K562 (cell line): ENCODE data around the gene ARHGEF9. TPM values are rescaled to one million over a fixed set of nuclear protein-coding genes. Genes with fewer than 3 reads are reported as not detected.

Source experiments
- CBFB ChIP-seq: sonication (generic); formaldehyde crosslinking; IDR thresholded peaks from 2 replicates; pipeline ENCODE4 v1.4.0; 2020; ENCODE audit warnings: mild to moderate bottlenecking, missing genetic modification reagents
- polyA plus RNA-seq, 8 experiments: library from polyadenylated mRNA; depleted of rRNA in 4 of 8; stranded (reverse) in 5 of 8; unstranded in 3 of 8; fragments of >200 nt; fragmentation: Nextera tagmentation in 2 of 8; fragmentation: Illumina TruSeq in 1 of 8; extraction: Ambion mirVana in 2 of 8; extraction: Trizol in 1 of 8; gene quantifications; 2 replicates each; pipeline versions ENCODE4 v1.2.1 to v1.2.3, GENCODE V29; 2011 to 2014; ENCODE audit warnings: inconsistent platforms in 1 of 8, missing spikeins in 1 of 8
- total RNA-seq, 7 experiments: library from RNA; depleted of rRNA in 6 of 7; stranded (reverse); fragments of >200 nt in 6 of 7; fragmentation: Illumina TruSeq in 2 of 7; extraction: Trizol in 2 of 7; gene quantifications; 2 replicates each; pipeline versions ENCODE4 v1.2.1 to v1.2.3, GENCODE V29; 2011 to 2021; ENCODE audit warnings: low replicate concordance in 1 of 7
- TF ChIP-seq, protein P1 (sequence below), 2 experiments: fragments of 450-650 bp in 1 of 2; sonication (generic) in 1 of 2; formaldehyde crosslinking in 1 of 2; IDR thresholded peaks; 2 replicates each; pipeline versions ENCODE4 v1.7.1 to v1.9.0; 2016 to 2022; ENCODE audit warnings: inconsistent platforms in 1 of 2, mild to moderate bottlenecking in 1 of 2, missing genetic modification reagents in 1 of 2

ARHGEF9 gene
- total and polyA plus RNA-seq, 9 of the 15 experiments (the other 6 are each of a cell fraction or from before 2014, with no cell fraction given), result 0.09 to 0.24 (median 0.15) TPM; not detected in 2

DNA sequence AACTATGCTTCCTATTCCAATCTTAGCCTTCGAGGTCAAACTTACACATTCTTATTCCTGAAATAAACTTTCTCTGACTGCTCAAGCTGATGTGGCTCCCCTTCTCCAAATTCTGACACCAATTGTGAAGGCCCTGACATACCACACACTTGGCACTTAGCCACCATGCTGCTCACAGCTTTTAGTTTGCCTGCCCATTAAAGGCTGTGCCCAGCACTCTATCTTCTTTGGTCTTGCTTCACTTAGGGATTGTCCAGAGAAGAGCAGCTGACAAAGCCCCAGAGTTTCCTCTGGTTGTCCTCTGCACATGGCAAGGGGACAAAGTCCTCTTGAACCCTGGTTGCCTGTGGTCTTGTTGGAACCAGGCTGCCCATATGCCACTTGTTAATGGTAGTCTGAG, 126.1 kb downstream of the ARHGEF9 start (continued):
- TF ChIP-seq, protein P1, sequence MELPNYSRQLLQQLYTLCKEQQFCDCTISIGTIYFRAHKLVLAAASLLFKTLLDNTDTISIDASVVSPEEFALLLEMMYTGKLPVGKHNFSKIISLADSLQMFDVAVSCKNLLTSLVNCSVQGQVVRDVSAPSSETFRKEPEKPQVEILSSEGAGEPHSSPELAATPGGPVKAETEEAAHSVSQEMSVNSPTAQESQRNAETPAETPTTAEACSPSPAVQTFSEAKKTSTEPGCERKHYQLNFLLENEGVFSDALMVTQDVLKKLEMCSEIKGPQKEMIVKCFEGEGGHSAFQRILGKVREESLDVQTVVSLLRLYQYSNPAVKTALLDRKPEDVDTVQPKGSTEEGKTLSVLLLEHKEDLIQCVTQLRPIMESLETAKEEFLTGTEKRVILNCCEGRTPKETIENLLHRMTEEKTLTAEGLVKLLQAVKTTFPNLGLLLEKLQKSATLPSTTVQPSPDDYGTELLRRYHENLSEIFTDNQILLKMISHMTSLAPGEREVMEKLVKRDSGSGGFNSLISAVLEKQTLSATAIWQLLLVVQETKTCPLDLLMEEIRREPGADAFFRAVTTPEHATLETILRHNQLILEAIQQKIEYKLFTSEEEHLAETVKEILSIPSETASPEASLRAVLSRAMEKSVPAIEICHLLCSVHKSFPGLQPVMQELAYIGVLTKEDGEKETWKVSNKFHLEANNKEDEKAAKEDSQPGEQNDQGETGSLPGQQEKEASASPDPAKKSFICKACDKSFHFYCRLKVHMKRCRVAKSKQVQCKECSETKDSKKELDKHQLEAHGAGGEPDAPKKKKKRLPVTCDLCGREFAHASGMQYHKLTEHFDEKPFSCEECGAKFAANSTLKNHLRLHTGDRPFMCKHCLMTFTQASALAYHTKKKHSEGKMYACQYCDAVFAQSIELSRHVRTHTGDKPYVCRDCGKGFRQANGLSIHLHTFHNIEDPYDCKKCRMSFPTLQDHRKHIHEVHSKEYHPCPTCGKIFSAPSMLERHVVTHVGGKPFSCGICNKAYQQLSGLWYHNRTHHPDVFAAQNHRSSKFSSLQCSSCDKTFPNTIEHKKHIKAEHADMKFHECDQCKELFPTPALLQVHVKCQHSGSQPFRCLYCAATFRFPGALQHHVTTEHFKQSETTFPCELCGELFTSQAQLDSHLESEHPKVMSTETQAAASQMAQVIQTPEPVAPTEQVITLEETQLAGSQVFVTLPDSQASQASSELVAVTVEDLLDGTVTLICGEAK (IDR thresholded peaks at IDR 0.05), result no peak
- TF ChIP-seq, protein P1 (CRISPR knock-in tag; IDR thresholded peaks at IDR 0.05), result no peak
- TF ChIP-seq CBFB (CRISPR knock-in tag), result no peak
